Measurements from ENCODE around the gene CPEB2.

GRCh38 chr4:14965071-14965470 lies 37.2 kb upstream of the CPEB2 start:
- TF ChIP-seq CTCF (conservative IDR thresholded peaks at IDR 0.05) (no peak), ZFX (IDR thresholded peaks at IDR 0.05) (no peak)

All from C4-2B (cell line).